GM18526 (cell line): ENCODE measurements around the gene CXCL17.

ENCODE experiments used
- POLR2A ChIP-seq: IDR thresholded peaks from 3 replicates; pipeline ENCODE4 v1.6.1; 2011; ENCODE audit not compliant: insufficient read length; ENCODE audit errors: extremely low read depth

Gene CXCL17

GRCh38 chr19:42469311-42470235 is 26.8 kb upstream of the CXCL17 start:
- TF ChIP-seq POLR2A: no peak

- no peak for TF ChIP-seq POLR2A
Measured at GRCh38 chr19:42468273-42468796, 25.6 kb upstream of the CXCL17 start.

- TF ChIP-seq POLR2A: no peak
Measured at GRCh38 chr19:42467183-42467760, 24.5 kb upstream of the CXCL17 start.

- no peak for TF ChIP-seq POLR2A
Measured at GRCh38 chr19:42466521-42467182, 23.9 kb upstream of the CXCL17 start.

- no peak for TF ChIP-seq POLR2A
Measured at GRCh38 chr19:42465827-42466280, 23.1 kb upstream of the CXCL17 start.

- no peak for TF ChIP-seq POLR2A
Measured at GRCh38 chr19:42461700-42462324, 19.1 kb upstream of the CXCL17 start.

DNA sequence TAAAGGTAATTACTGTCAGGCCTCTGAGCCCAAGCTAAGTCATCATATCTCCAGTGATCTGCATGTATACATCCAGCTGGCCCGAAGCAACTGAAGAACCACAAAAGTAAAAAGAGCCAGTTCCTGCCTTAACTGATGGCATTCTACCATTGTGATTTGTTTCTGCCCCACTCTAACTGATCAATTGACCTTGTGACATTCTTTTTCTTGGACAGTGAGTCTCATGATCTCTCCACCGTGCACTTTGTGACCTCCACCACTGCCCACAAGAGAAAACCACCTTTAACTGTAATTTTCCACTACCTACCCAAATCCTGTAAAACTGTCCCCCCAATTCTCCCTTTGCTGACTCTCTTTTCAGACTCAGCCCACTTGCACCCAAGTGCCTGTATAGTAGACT is 17.2 kb upstream of the CXCL17 start:
- TF ChIP-seq POLR2A: no peak

DNA sequence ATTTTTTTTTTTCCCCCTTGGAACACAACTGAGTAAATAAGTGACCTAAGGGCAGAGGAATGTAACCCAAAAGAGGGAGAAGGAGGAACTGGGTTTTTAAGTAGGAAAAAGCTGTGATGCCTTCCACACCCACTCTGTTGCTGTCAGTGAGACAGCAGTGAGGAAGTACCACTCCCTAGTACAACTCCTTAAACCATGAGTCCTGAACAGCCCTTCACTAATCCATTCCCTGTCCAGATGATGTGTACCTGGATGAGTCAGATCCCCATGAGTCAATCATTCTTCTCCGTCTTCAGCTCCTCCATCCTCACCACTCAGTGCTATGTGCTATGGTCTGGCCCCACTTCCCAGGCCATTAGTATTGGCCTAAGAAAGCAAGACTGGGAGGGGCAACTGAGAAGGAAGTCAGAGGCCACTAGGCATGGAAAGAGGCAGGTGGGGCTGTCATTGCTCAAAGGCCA is 12.9 kb upstream of the CXCL17 start:
- TF ChIP-seq POLR2A: no peak

DNA sequence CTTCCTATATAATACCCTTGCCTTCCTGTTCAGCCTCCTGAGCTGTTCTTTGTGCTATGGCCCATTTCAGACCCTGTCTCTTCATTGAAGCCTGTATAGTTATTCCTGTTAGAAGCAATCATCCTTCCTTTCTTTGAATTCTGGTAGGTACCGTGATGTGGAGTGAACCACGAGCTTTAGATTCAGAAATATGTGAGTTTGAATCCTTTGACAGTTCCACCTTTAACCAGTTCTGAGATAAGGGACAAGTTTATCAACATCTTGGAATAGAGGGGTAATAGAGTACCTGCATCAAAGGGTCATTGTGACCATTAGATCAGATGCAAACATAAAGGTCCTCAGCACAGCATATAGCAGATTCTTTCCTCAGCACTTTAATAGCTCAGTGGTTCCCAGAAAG is 12.3 kb upstream of the CXCL17 start:
- no peak for TF ChIP-seq POLR2A

GRCh38 chr19:42452590-42452989 is 9.8 kb upstream of the CXCL17 start:
- TF ChIP-seq POLR2A: no peak

DNA sequence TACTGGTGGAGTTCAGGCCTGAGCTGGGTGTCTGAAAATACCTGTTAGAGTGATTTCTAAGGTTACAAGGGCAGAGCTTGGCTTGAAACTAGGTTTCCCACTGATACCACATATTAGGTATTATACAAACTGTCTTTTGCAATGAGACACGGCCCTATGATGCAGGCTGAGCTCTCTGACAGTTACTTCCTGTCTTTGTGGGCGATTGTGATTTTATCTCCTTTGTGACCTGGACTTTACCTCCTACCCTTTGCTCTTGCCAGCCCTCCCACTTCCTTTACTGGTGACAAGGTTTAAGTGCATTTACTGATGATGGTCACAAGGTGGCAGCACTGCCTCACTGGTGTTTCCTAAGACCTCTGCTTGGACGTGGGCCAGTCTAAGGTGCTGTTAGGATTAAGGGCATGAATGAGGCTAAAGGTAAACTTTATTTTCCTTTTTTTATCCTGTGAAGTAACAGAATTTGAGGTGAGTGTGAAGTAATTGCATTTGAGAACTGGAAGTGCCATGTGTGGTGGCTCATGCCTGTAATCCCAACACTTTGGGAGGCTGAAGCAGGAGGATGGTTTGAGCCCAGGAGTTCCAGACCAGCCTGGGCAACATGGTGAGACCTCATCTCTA is 7.7 kb upstream of the CXCL17 start:
- TF ChIP-seq POLR2A: no peak

GRCh38 chr19:42445948-42446347 is 3.2 kb upstream of the CXCL17 start:
- TF ChIP-seq POLR2A: no peak

DNA sequence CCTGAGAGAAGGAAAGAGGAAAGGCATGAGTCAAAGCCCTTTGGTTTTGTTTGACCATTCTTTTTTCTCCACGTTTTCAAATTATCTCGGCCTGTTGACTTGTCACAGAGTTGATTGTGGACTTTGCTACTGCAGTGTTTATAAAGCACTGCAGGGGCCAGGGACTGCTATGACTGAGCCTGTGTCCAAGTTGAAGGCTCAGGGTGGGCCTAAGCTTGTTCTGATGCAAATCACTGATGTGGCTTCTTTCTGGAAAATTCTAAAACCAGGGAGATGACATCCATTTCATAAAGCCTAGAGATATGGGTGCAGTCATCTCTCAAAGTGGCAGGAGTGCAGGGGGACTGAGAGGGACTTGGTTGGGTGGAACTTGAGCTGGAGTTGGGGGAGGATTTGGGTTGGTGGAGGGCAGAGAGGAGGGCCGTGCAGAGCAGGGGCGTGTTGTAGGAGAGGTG is 1.2 kb upstream of the CXCL17 start:
- TF ChIP-seq POLR2A: no peak

DNA sequence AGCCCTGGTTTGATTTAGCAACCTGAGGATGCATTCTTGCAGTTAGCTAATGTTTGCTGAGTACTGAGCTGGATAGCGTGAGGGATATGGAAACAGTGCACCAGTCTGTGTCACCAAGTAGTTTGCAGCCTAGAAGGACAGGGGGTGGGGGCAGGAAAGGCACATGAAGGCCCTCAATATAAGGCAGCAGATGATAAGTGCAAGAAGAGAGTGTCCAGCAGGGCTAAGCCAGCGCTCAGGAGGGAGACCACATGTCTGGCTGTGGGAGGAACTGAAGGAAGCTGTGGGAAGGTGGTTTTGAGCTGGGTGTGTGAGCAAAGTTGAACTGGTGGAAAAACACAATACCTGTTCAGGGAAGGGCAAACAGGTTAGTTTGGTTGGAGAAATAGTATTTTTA is 1.7 kb downstream of the CXCL17 start:
- TF ChIP-seq POLR2A: no peak
